ENCODE measurements around the gene RABGEF1. TPM values are rescaled to one million over a fixed set of nuclear protein-coding genes. Genes with fewer than 3 reads are reported as not detected.
A peak's percentile ranks its signal among the peaks of the same experiment; 100 is the strongest.
"Not testable (repeated sequence)": the region's sequence is repeated elsewhere in the genome, so short reads cannot be mapped to it uniquely, and the experiment has no call there.

RABGEF1 gene
- polyA plus RNA-seq, 4 donors = 9.7 to 22.3 (median 11.8) TPM

DNA sequence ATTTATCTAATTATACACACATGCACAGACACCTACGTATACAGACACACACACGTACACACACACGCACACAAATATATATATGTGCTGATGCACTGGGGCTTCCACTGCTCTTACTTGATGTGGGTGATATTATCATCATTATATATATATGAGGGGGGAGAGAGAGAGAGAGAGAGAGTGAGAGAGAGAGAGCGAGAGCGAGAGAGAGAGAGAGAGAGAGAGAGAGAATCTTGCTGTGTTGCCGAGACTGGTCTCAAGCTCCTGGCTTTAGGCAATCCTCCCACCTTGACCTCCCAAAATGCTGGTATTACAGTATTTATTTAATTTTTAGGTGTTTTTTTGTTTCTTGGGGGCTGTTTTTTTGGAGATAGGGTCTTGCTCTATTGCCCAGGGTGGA is 3.6 kb upstream of the RABGEF1 start:
- WGBS, 3 donors = 93 to 97% (median 94%) methylated on average over 6 of the region's 6 CpGs
- peaks cover 0 to 7% of the 10 kb centered on the region in 2 donors for H3K9me3 ChIP-seq (ENCODE audit: control insufficient read depth in 2 of 2, insufficient read depth in 1 of 2, low read depth in 1 of 2, low read length in 1 of 2)
- H3K27me3 ChIP-seq (ENCODE audit: control insufficient read depth in 3 of 3, insufficient read depth in 3 of 3, low read length in 3 of 3) = no peaks in the 10 kb centered on the region
- FAIRE-seq (no peak), DNase-seq (no peak)
- no peaks in the 10 kb centered on the region for H3K4me1 ChIP-seq (ENCODE audit: control insufficient read depth in 3 of 3, insufficient read depth in 2 of 3, low read depth in 1 of 3, low read length in 2 of 3)
- H3K36me3 ChIP-seq (ENCODE audit: control insufficient read depth in 3 of 3, insufficient read depth in 2 of 3, low read depth in 1 of 3, low read length in 3 of 3) = peaks cover 0 to 12% (median 0%) of the 10 kb centered on the region in 3 donors
- H3K4me3 ChIP-seq (ENCODE audit: low read depth in 1 of 3, low read length in 3 of 3) = no peak overlapping the region
- no peak overlapping the region for H3K27ac ChIP-seq (ENCODE audit: low read depth in 1 of 3, low read length in 2 of 3)

DNA sequence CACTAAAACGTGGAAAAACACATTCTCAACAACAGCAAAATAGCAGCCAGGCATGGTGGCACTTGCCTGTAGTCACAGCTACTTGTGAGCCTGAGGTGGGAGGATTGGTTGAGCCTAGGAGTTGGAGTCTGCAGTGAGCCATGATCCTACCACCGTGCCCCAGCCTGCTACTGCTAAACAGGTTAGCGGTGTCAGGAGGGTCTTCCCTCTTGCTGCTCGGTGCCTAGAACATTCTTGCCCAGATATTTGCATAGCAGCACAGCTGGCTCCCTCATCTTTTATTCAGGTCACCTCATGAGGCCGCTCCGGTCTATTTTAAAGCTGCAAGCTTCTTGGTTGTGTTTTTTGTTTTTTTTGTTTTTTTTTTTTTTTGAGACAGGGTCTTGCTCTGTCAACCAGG is 2.9 kb upstream of the RABGEF1 start:
- peaks cover 0 to 13% (median 0%) of the 10 kb centered on the region in 3 donors for H3K36me3 ChIP-seq (ENCODE audit: control insufficient read depth in 3 of 3, insufficient read depth in 2 of 3, low read depth in 1 of 3, low read length in 3 of 3)

DNA sequence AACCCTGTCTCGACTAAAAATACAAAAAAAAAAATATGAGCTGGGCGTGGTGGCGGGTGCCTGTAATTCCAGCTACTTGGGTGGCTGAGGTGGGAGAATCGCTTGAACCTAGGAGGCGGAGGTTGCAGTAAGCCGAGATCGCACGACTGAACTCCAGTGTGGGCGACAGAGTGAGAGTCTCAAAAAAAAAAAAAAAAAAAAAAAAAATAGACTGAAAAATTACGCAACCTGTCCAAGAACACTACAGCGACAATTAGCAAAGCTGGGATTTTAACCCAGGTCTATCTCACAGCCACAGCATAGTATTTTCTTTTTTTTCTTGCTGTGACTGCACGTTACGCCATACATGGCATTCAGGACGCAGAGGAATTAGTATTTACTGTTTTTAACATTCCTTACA is 1.1 kb upstream of the RABGEF1 start:
- WGBS, 3 donors = 71 to 86% (median 72%) methylated on average over 14 of the region's 14 CpGs
- H3K9me3 ChIP-seq (ENCODE audit: control insufficient read depth in 2 of 2, insufficient read depth in 1 of 2, low read depth in 1 of 2, low read length in 1 of 2) = peaks cover 0 to 7% of the 10 kb centered on the region in 2 donors
- DNase-seq (peak in 1 of 2 donors; percentile 2), FAIRE-seq (no peak)
- H3K27me3 ChIP-seq (ENCODE audit: control insufficient read depth in 3 of 3, insufficient read depth in 3 of 3, low read length in 3 of 3) = no peaks in the 10 kb centered on the region
- H3K27ac ChIP-seq (ENCODE audit: low read depth in 1 of 3, low read length in 2 of 3) = peak overlapping the region in 2 of 3 donors; percentile 95 to 100
- peak overlapping the region in 2 of 3 donors; percentile 75 to 99 for H3K4me3 ChIP-seq (ENCODE audit: low read depth in 1 of 3, low read length in 3 of 3)
- H3K36me3 ChIP-seq (ENCODE audit: control insufficient read depth in 3 of 3, insufficient read depth in 2 of 3, low read depth in 1 of 3, low read length in 3 of 3) = peaks cover 0 to 21% (median 0%) of the 10 kb centered on the region in 3 donors
- H3K4me1 ChIP-seq (ENCODE audit: control insufficient read depth in 3 of 3, insufficient read depth in 2 of 3, low read depth in 1 of 3, low read length in 2 of 3) = no peaks in the 10 kb centered on the region

More for the DNA sequence above, 2.9 kb upstream of the RABGEF1 start:
- Histone ChIP-seq H3K4me3 (ENCODE audit: low read depth in 1 of 3, low read length in 3 of 3) (no peak overlapping the region), H3K9me3 (ENCODE audit: control insufficient read depth in 2 of 2, insufficient read depth in 1 of 2, low read depth in 1 of 2, low read length in 1 of 2) (peaks cover 0 to 7% of the 10 kb centered on the region in 2 donors), H3K27ac (ENCODE audit: low read depth in 1 of 3, low read length in 2 of 3) (no peak overlapping the region), H3K4me1 (ENCODE audit: control insufficient read depth in 3 of 3, insufficient read depth in 2 of 3, low read depth in 1 of 3, low read length in 2 of 3) (no peaks in the 10 kb centered on the region), H3K27me3 (ENCODE audit: control insufficient read depth in 3 of 3, insufficient read depth in 3 of 3, low read length in 3 of 3) (no peaks in the 10 kb centered on the region)
- WGBS, 3 donors = 69 to 91% (median 87%) methylated on average over 6 of the region's 6 CpGs
- no peak for DNase-seq
- FAIRE-seq = no peak

DNA sequence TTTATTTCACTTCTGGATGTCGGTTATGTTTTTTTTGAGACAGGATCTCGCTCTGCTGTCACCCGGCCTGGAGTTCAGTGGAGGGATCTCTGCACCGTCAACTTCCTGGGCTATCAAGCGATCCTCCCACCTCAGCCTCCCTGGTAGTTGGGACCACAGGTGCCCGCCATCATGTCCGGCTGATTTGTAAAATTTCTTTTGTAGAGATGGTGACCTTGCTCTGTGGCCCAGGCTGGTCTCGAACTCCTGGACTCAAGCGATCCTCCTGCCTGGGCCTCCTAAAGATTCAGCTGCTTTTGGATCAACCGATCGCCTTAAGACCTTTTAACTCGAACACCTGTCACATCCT is 606 bp upstream of the RABGEF1 start:
- Histone ChIP-seq H3K4me3 (ENCODE audit: low read depth in 1 of 3, low read length in 3 of 3) (peak overlapping the region; percentile 75 to 99 (median 98)), H3K27me3 (ENCODE audit: control insufficient read depth in 3 of 3, insufficient read depth in 3 of 3, low read length in 3 of 3) (no peaks in the 10 kb centered on the region), H3K36me3 (ENCODE audit: control insufficient read depth in 3 of 3, insufficient read depth in 2 of 3, low read depth in 1 of 3, low read length in 3 of 3) (peaks cover 0 to 18% (median 0%) of the 10 kb centered on the region in 3 donors), H3K4me1 (ENCODE audit: control insufficient read depth in 3 of 3, insufficient read depth in 2 of 3, low read depth in 1 of 3, low read length in 2 of 3) (no peaks in the 10 kb centered on the region), H3K27ac (ENCODE audit: low read depth in 1 of 3, low read length in 2 of 3) (peak overlapping the region; percentile 93 to 100 (median 95)), H3K9me3 (ENCODE audit: control insufficient read depth in 2 of 2, insufficient read depth in 1 of 2, low read depth in 1 of 2, low read length in 1 of 2) (peaks cover 0 to 7% of the 10 kb centered on the region in 2 donors)
- DNase-seq = peak in 1 of 2 donors; percentile 32
- 2 to 5% (median 3%) methylated on average over 12 of the region's 12 CpGs for WGBS, 3 donors
- FAIRE-seq = no peak

DNA sequence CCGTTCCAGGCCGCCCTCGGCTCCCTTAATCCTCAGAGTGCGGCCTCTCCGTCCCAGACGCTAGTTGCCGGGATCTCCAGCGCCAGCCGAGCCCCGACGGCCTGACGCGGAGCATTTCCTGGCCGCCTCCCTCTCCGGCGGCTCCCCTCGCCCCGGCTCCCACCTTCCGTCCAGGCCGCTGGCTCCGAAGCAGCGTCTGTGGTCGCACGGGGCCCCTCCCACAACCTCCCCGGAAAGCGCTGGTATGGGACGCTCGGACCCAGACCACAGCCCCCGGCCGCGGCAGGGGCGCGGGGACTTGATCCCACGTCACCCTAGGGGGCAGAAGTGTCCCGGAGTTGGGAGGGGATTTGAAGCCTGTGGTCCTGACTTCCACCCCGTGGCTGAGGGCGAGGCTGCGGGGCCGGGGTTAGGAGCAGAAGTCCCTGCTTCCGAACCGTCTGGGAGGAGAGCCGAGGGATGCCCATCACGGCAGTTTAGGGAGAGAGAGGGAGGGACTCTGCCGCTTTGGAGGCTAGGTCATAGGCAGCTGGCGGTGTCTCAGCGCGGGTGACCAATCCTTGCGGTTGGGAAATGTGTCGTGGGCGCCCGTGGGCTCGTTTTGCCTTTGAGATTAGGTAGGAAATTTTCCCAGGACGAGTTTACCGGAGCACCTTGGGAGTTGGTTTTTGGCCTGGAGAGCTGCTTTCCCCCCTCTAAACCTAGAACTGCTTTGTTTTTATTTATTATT is 612 bp downstream of the RABGEF1 start:
- 0 to 1% (median 1%) methylated on average over 49 to 54 of the region's 54 CpGs for WGBS, 3 donors
- not testable (repeated sequence) for FAIRE-seq; H3K4me1 ChIP-seq (ENCODE audit: control insufficient read depth in 3 of 3, insufficient read depth in 2 of 3, low read depth in 1 of 3, low read length in 2 of 3); H3K9me3 ChIP-seq (ENCODE audit: control insufficient read depth in 2 of 2, insufficient read depth in 1 of 2, low read depth in 1 of 2, low read length in 1 of 2); H3K27me3 ChIP-seq (ENCODE audit: control insufficient read depth in 3 of 3, insufficient read depth in 3 of 3, low read length in 3 of 3)
- Histone ChIP-seq H3K36me3 (ENCODE audit: control insufficient read depth in 3 of 3, insufficient read depth in 2 of 3, low read depth in 1 of 3, low read length in 3 of 3) (peaks cover 0 to 17% (median 0%) of the 10 kb centered on the region in 3 donors), H3K27ac (ENCODE audit: low read depth in 1 of 3, low read length in 2 of 3) (peak overlapping the region; percentile 93 to 100 (median 95)), H3K4me3 (ENCODE audit: low read depth in 1 of 3, low read length in 3 of 3) (peak overlapping the region; percentile 75 to 99 (median 98))
- DNase-seq = peak; percentile 36 to 80

DNA sequence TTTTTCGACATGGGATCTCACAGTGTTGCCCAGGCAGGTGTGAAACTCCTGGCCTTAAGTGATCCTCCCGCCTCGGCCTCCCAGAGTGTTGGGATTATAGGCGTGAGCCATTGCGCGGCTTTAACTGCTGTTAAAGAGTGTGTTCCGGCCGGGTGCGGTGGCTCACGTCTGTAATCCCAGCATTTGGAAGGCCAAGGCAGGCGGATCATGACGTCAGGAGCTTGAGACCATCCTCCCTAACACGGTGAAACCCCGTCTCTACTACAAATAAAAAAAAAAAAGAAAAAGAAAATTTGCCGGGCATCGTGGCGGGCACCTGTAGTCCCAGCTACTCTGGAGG is 1.1 kb downstream of the RABGEF1 start:
- no peaks in the 10 kb centered on the region for H3K9me3 ChIP-seq (ENCODE audit: control insufficient read depth in 2 of 2, insufficient read depth in 1 of 2, low read depth in 1 of 2, low read length in 1 of 2)
- H3K4me1 ChIP-seq (ENCODE audit: control insufficient read depth in 3 of 3, insufficient read depth in 2 of 3, low read depth in 1 of 3, low read length in 2 of 3) = no peaks in the 10 kb centered on the region
- H3K36me3 ChIP-seq (ENCODE audit: control insufficient read depth in 3 of 3, insufficient read depth in 2 of 3, low read depth in 1 of 3, low read length in 3 of 3) = peaks cover 0 to 17% (median 0%) of the 10 kb centered on the region in 3 donors
- H3K27me3 ChIP-seq (ENCODE audit: control insufficient read depth in 3 of 3, insufficient read depth in 3 of 3, low read length in 3 of 3) = no peaks in the 10 kb centered on the region
- peak; percentile 12 to 13 for DNase-seq
- no peak for FAIRE-seq
- peak overlapping the region in 2 of 3 donors; percentile 95 to 100 for H3K27ac ChIP-seq (ENCODE audit: low read depth in 1 of 3, low read length in 2 of 3)
- 51 to 54% (median 53%) methylated on average over 17 of the region's 17 CpGs for WGBS, 3 donors
- H3K4me3 ChIP-seq (ENCODE audit: low read depth in 1 of 3, low read length in 3 of 3) = peak overlapping the region; percentile 11 to 99 (median 75)

DNA sequence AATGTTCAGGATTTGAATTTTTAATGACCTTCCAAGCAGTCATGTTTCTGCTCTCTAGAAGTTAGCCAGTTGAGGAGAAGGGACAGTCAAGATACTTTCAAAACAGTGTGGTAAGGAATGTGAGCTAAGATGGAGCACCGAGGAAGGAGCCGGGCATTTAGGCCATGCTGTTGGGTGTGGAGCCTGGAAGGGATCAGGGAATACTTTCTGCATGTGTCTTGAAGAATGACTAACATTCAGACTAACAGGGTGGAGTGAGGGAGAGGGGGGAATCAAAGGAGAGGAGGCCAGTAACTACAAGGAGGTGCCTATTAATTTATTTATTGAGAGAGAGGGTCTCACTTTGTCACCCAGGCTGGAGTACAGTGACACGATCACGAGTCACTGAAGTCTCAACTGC is 1.8 kb downstream of the RABGEF1 start:
- H3K4me1 ChIP-seq (ENCODE audit: control insufficient read depth in 3 of 3, insufficient read depth in 2 of 3, low read depth in 1 of 3, low read length in 2 of 3); H3K9me3 ChIP-seq (ENCODE audit: control insufficient read depth in 2 of 2, insufficient read depth in 1 of 2, low read depth in 1 of 2, low read length in 1 of 2); H3K27me3 ChIP-seq (ENCODE audit: control insufficient read depth in 3 of 3, insufficient read depth in 3 of 3, low read length in 3 of 3); H3K4me3 ChIP-seq (ENCODE audit: low read depth in 1 of 3, low read length in 3 of 3); DNase-seq; FAIRE-seq: not testable (repeated sequence)
- H3K36me3 ChIP-seq (ENCODE audit: control insufficient read depth in 3 of 3, insufficient read depth in 2 of 3, low read depth in 1 of 3, low read length in 3 of 3) = peaks cover 0 to 15% (median 0%) of the 10 kb centered on the region in 3 donors
- 64 to 77% (median 67%) methylated on average over 4 of the region's 4 CpGs for WGBS, 3 donors
- peak overlapping the region in 1 of 3 donors; percentile 24 for H3K27ac ChIP-seq (ENCODE audit: low read depth in 1 of 3, low read length in 2 of 3)

DNA sequence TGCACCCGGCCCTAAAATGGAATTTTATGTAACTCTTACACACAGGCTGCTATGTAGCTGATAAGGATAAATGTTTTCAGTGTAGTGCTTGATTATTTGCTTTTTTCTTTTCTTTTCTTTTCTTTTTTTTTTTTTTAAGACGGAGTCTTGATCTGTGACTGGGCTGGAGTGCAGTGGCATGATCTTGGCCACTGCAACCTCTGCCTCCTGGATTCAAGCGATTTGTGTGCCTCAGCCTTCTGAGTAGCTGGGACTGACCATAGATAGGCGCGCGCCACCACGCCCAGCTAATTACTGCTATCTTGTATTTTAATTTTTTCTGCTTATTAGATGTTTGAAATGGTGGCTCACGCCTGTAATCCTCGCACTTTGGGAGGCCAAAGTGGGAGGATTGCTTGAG is 3.4 kb downstream of the RABGEF1 start:
- 95 to 96% (median 95%) methylated on average over 9 of the region's 9 CpGs for WGBS, 3 donors
- DNase-seq = no peak
- no peaks in the 10 kb centered on the region for H3K4me1 ChIP-seq (ENCODE audit: control insufficient read depth in 3 of 3, insufficient read depth in 2 of 3, low read depth in 1 of 3, low read length in 2 of 3)
- H3K4me3 ChIP-seq (ENCODE audit: low read depth in 1 of 3, low read length in 3 of 3) = no peak overlapping the region
- H3K27me3 ChIP-seq (ENCODE audit: control insufficient read depth in 3 of 3, insufficient read depth in 3 of 3, low read length in 3 of 3) = no peaks in the 10 kb centered on the region
- no peak for FAIRE-seq
- H3K9me3 ChIP-seq (ENCODE audit: control insufficient read depth in 2 of 2, insufficient read depth in 1 of 2, low read depth in 1 of 2, low read length in 1 of 2) = no peaks in the 10 kb centered on the region
- H3K36me3 ChIP-seq (ENCODE audit: control insufficient read depth in 3 of 3, insufficient read depth in 2 of 3, low read depth in 1 of 3, low read length in 3 of 3) = peaks cover 0 to 15% (median 0%) of the 10 kb centered on the region in 3 donors
- H3K27ac ChIP-seq (ENCODE audit: low read depth in 1 of 3, low read length in 2 of 3) = no peak overlapping the region
